ENCODE data around the gene BCAP31.
A peak's percentile ranks its signal among the peaks of the same experiment; 100 is the strongest.
"Not testable (repeated sequence)": the region's sequence is repeated elsewhere in the genome, so short reads cannot be mapped to it uniquely, and the experiment has no call there.

The BCAP31 gene

GRCh38 chrX:153709726-153710674, 14.2 kb downstream of the BCAP31 start:
- H3K4me3 ChIP-seq (ENCODE audit: low read depth, low read length): no peak overlapping the region
- DNase-seq (ENCODE audit: low read depth): no peak
- TF ChIP-seq CTCF (IDR thresholded peaks at IDR 0.05; ENCODE audit: control insufficient read depth, extremely low read depth, insufficient read depth): no peak

- H3K4me3 ChIP-seq (ENCODE audit: low read depth, low read length): no peak overlapping the region
- no peak for DNase-seq (ENCODE audit: low read depth)
- TF ChIP-seq CTCF (IDR thresholded peaks at IDR 0.05; ENCODE audit: control insufficient read depth, extremely low read depth, insufficient read depth): peak; percentile 62
Measured at GRCh38 chrX:153708415-153708814, 15.8 kb downstream of the BCAP31 start.

GRCh38 chrX:153707406-153707805, 16.8 kb downstream of the BCAP31 start:
- no peak for TF ChIP-seq CTCF (IDR thresholded peaks at IDR 0.05; ENCODE audit: control insufficient read depth, extremely low read depth, insufficient read depth)
- no peak for DNase-seq (ENCODE audit: low read depth)
- H3K4me3 ChIP-seq (ENCODE audit: low read depth, low read length): no peak overlapping the region

GRCh38 chrX:153706799-153707198, 17.4 kb downstream of the BCAP31 start:
- no peak for DNase-seq (ENCODE audit: low read depth)
- TF ChIP-seq CTCF (IDR thresholded peaks at IDR 0.05; ENCODE audit: control insufficient read depth, extremely low read depth, insufficient read depth): no peak
- no peak overlapping the region for H3K4me3 ChIP-seq (ENCODE audit: low read depth, low read length)

- DNase-seq (ENCODE audit: low read depth): not testable (repeated sequence)
Measured at GRCh38 chrX:153705403-153706060, 18.7 kb downstream of the BCAP31 start.

GRCh38 chrX:153704631-153705402, 19.4 kb downstream of the BCAP31 start:
- not testable (repeated sequence) for H3K4me3 ChIP-seq (ENCODE audit: low read depth, low read length); DNase-seq (ENCODE audit: low read depth)

More at GRCh38 chrX:153705403-153706060, 18.7 kb downstream of the BCAP31 start:
- not testable (repeated sequence) for H3K4me3 ChIP-seq (ENCODE audit: low read depth, low read length)

GRCh38 chrX:153704021-153704526, 20.1 kb downstream of the BCAP31 start:
- no peak for TF ChIP-seq CTCF (IDR thresholded peaks at IDR 0.05; ENCODE audit: control insufficient read depth, extremely low read depth, insufficient read depth)
- no peak overlapping the region for H3K4me3 ChIP-seq (ENCODE audit: low read depth, low read length)
- DNase-seq (ENCODE audit: low read depth): no peak
